ENCODE data around the gene POLG2. TPM values are rescaled to one million over a fixed set of nuclear protein-coding genes. Genes with fewer than 3 reads are reported as not detected.
"Not testable (repeated sequence)": the region's sequence is repeated elsewhere in the genome, so short reads cannot be mapped to it uniquely, and the experiment has no call there.

Gene POLG2
- total RNA-seq, 1 donor, result 8.2 TPM

GRCh38 chr17:64498308-64499203, 1.7 kb upstream of the POLG2 start:
- TF ChIP-seq, protein P1, sequence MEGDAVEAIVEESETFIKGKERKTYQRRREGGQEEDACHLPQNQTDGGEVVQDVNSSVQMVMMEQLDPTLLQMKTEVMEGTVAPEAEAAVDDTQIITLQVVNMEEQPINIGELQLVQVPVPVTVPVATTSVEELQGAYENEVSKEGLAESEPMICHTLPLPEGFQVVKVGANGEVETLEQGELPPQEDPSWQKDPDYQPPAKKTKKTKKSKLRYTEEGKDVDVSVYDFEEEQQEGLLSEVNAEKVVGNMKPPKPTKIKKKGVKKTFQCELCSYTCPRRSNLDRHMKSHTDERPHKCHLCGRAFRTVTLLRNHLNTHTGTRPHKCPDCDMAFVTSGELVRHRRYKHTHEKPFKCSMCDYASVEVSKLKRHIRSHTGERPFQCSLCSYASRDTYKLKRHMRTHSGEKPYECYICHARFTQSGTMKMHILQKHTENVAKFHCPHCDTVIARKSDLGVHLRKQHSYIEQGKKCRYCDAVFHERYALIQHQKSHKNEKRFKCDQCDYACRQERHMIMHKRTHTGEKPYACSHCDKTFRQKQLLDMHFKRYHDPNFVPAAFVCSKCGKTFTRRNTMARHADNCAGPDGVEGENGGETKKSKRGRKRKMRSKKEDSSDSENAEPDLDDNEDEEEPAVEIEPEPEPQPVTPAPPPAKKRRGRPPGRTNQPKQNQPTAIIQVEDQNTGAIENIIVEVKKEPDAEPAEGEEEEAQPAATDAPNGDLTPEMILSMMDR (IDR thresholded peaks at IDR 0.05; ENCODE audit: insufficient read depth, low read length), result no peak
- no peak for DNase-seq (ENCODE audit: low read depth)
- H3K4me3 ChIP-seq (ENCODE audit: low read depth, low read length), result no peak overlapping the region

DNA sequence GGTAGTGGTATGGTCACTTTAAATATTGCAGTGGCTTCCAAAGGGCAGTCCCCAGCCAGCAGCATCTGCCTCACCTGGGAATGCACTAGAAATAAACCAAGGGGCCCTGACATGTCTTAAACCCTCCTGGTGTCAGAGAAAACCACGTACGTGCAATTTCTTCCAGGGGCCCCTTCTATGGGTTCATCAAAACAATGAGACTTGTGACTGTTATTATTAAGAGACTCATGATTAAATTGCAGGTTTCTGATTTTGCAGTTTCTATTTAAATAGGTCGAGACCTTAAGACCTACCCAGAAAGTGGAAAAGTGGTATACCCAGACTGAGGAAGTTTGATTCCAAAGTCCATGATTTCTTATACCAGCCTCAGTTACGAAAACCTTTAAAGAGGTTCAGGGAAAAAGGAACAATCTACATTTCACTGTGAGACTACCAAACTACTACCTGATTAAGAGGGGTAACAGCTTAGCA, 746 bp upstream of the POLG2 start:
- DNase-seq (ENCODE audit: low read depth), result no peak
- H3K4me3 ChIP-seq (ENCODE audit: low read depth, low read length), result peak overlapping the region; percentile 88
- TF ChIP-seq, protein P1 (IDR thresholded peaks at IDR 0.05; ENCODE audit: insufficient read depth, low read length), result no peak

DNA sequence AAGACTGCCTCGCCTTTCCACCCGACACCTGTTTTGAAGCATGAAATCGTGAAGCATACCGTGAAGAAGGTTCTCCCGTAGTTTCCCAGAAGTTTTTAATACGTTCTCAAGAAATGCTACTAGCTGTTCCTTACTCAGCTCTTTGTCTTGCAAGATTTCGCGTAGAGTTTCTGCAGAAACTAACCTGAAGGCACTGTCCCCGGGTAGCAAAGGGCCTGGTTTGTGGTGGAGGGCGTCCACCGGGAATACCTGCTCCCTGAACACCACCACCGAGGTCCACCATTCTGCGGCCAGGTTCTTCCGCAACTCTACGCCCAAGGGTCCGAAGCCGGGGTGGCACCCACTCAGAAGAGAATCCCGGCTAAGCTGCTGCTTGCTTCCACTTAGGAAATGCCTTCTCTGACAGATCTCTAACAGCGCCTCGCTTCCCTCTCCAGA, 487 bp downstream of the POLG2 start:
- TF ChIP-seq, protein P1 (IDR thresholded peaks at IDR 0.05; ENCODE audit: insufficient read depth, low read length), result no peak
- DNase-seq (ENCODE audit: low read depth), result no peak
- peak overlapping the region; percentile 88 for H3K4me3 ChIP-seq (ENCODE audit: low read depth, low read length)

DNA sequence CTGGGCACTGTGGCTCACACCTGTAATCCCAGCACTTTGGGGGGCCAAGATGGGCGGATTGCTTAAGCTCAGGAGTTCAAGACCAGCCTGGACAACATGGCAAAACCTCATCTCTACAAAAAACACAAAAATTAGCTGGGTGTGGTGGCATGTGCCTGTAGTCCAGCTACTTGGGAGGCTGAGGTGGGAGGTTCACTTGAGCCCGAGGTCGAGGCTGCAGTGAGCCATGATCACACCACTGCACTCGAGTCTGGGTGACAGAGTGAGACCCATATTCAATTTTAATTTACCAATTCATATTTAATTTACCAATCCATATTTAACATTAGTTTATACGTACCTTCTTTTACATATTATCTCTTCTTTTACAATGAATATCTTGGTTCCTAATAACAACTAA, 1.6 kb downstream of the POLG2 start:
- DNase-seq (ENCODE audit: low read depth); H3K4me3 ChIP-seq (ENCODE audit: low read depth, low read length): not testable (repeated sequence)

GRCh38 chr17:64494121-64494520, 2.7 kb downstream of the POLG2 start:
- no peak overlapping the region for H3K4me3 ChIP-seq (ENCODE audit: low read depth, low read length)
- no peak for DNase-seq (ENCODE audit: low read depth)
- TF ChIP-seq, protein P1 (IDR thresholded peaks at IDR 0.05; ENCODE audit: insufficient read depth, low read length), result no peak

- TF ChIP-seq, protein P1 (IDR thresholded peaks at IDR 0.05; ENCODE audit: insufficient read depth, low read length), result peak; percentile 56
- no peak for DNase-seq (ENCODE audit: low read depth)
- H3K4me3 ChIP-seq (ENCODE audit: low read depth, low read length), result no peak overlapping the region
These were observed 4.3 kb downstream of the POLG2 start for GRCh38 chr17:64492481-64493109.

DNA sequence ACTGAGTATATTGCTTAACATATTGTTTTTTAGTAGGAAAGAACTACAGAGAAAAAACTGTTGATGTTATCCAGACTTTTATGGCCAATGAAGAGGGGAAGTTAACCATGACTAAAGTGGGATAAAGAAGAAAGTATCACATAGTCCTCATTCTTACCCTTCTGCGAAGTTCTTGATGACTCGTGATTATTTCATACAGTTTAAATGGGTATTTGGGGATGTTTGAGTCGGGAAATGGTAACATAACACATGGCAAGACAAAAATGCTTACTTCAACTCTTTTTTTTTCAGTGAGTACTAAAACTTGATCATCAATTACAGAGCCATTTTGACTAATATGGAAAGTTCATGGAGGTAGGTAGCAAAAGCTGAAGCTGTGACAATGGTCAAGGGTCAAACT, 4.9 kb downstream of the POLG2 start:
- no peak for DNase-seq (ENCODE audit: low read depth)
- TF ChIP-seq, protein P1 (IDR thresholded peaks at IDR 0.05; ENCODE audit: insufficient read depth, low read length), result no peak
- no peak overlapping the region for H3K4me3 ChIP-seq (ENCODE audit: low read depth, low read length)
